SK-N-SH treated with all-trans-retinoic acid at 6 μM for 48 hours (cell line): ENCODE data around the gene TEX261.

Experiments used
- ATAC-seq: fragments of 200-7000 bp; cut with Tn5 transposase; 3 replicates; pipeline ENCODE4 v1.9.1; 2020; ENCODE audit warnings: mild to moderate bottlenecking, moderate library complexity
- ARNTL ChIP-seq: fragments of 450-650 bp; formaldehyde crosslinking; IDR thresholded peaks from 2 replicates; pipeline ENCODE4 v1.5.0; 2020; ENCODE audit warnings: low read depth, mild to moderate bottlenecking, moderate library complexity, borderline replicate concordance
- BACH2 ChIP-seq: fragments of 250-450 bp; sonication (Bioruptor Pico); IDR thresholded peaks from 2 replicates; pipeline ENCODE4 v1.9.0; 2021; ENCODE audit warnings: mild to moderate bottlenecking, borderline replicate concordance
- CSDC2 ChIP-seq: fragments of 250-450 bp; sonication (Bioruptor Pico); IDR thresholded peaks from 2 replicates; pipeline ENCODE4 v1.5.0; 2020; ENCODE audit warnings: mild to moderate bottlenecking, moderate library complexity
- CSRNP3 ChIP-seq: fragments of 250-450 bp; sonication (Bioruptor Pico); IDR thresholded peaks from 2 replicates; pipeline ENCODE4 v1.5.1; 2021; ENCODE audit warnings: mild to moderate bottlenecking, moderate library complexity
- ESRRG ChIP-seq: fragments of 250-450 bp; sonication (Bioruptor Pico); IDR thresholded peaks from 2 replicates; pipeline ENCODE4 v1.6.1; 2021; ENCODE audit warnings: mild to moderate bottlenecking
- GLIS3 ChIP-seq: fragments of 250-450 bp; sonication (Bioruptor Pico); IDR thresholded peaks from 2 replicates; pipeline ENCODE4 v1.5.0; 2020; ENCODE audit warnings: mild to moderate bottlenecking, moderate library complexity
- ISL1 ChIP-seq: fragments of 250-450 bp; sonication (Bioruptor Pico); IDR thresholded peaks from 2 replicates; pipeline ENCODE4 v2.1.2; 2022; ENCODE audit warnings: mild to moderate bottlenecking, moderate library complexity
- OSR1 ChIP-seq: fragments of 250-450 bp; sonication (Bioruptor Pico); IDR thresholded peaks from 2 replicates; pipeline ENCODE4 v1.8.0; 2022; ENCODE audit warnings: moderate library complexity, mild to moderate bottlenecking, inconsistent platforms
- PPARA ChIP-seq: fragments of 250-450 bp; sonication (Bioruptor Pico); IDR thresholded peaks from 2 replicates; pipeline ENCODE4 v1.5.0; 2020; ENCODE audit warnings: mild to moderate bottlenecking, borderline replicate concordance
- SNAI2 ChIP-seq: fragments of 250-450 bp; sonication (Bioruptor Pico); IDR thresholded peaks from 2 replicates; pipeline ENCODE4 v1.5.0; 2020; ENCODE audit warnings: mild to moderate bottlenecking, moderate library complexity
- TCF4 ChIP-seq: fragments of 250-450 bp; sonication (Bioruptor Pico); IDR thresholded peaks from 2 replicates; pipeline ENCODE4 v1.8.0; 2021; ENCODE audit warnings: mild to moderate bottlenecking, moderate library complexity, borderline replicate concordance
- TOX ChIP-seq: fragments of 250-450 bp; sonication (Bioruptor Pico); IDR thresholded peaks from 2 replicates; pipeline ENCODE4 v1.8.0; 2021; ENCODE audit warnings: mild to moderate bottlenecking, moderate library complexity, borderline replicate concordance
- ZC3H10 ChIP-seq: fragments of 250-450 bp; sonication (Bioruptor Pico); IDR thresholded peaks from 2 replicates; pipeline ENCODE4 v1.5.1; 2021; ENCODE audit warnings: mild to moderate bottlenecking, moderate library complexity
- ZFP30 ChIP-seq: fragments of 450-650 bp; formaldehyde crosslinking; IDR thresholded peaks from 2 replicates; pipeline ENCODE4 v1.5.0; 2022; ENCODE audit warnings: mild to moderate bottlenecking, moderate library complexity
- ZNF565 ChIP-seq: fragments of 450-650 bp; formaldehyde crosslinking; conservative IDR thresholded peaks from 2 replicates; pipeline ENCODE4 v1.5.0; 2020; ENCODE audit warnings: low read depth, mild to moderate bottlenecking, moderate library complexity
- ZNF70 ChIP-seq: fragments of 450-650 bp; formaldehyde crosslinking; IDR thresholded peaks from 2 replicates; pipeline ENCODE4 v1.5.0; 2020; ENCODE audit warnings: mild to moderate bottlenecking, moderate library complexity
- ZNF8 ChIP-seq: fragments of 450-650 bp; formaldehyde crosslinking; IDR thresholded peaks from 2 replicates; pipeline ENCODE4 v1.5.0; 2020; ENCODE audit warnings: mild to moderate bottlenecking, moderate library complexity
- TF ChIP-seq, protein P1 (sequence below): fragments of 250-450 bp; sonication (Bioruptor Pico); IDR thresholded peaks from 2 replicates; pipeline ENCODE4 v1.5.1; 2020; ENCODE audit warnings: low read depth, mild to moderate bottlenecking, moderate library complexity
- TF ChIP-seq, protein P2 (sequence below): fragments of 250-450 bp; sonication (Bioruptor Pico); IDR thresholded peaks from 2 replicates; pipeline ENCODE4 v1.5.0; 2020; ENCODE audit warnings: mild to moderate bottlenecking, moderate library complexity
- TF ChIP-seq, protein P3 (sequence below): fragments of 250-450 bp; sonication (Bioruptor Pico); IDR thresholded peaks from 2 replicates; pipeline ENCODE4 v1.8.0; 2020; ENCODE audit warnings: mild to moderate bottlenecking, moderate library complexity, borderline replicate concordance

The TEX261 gene

DNA sequence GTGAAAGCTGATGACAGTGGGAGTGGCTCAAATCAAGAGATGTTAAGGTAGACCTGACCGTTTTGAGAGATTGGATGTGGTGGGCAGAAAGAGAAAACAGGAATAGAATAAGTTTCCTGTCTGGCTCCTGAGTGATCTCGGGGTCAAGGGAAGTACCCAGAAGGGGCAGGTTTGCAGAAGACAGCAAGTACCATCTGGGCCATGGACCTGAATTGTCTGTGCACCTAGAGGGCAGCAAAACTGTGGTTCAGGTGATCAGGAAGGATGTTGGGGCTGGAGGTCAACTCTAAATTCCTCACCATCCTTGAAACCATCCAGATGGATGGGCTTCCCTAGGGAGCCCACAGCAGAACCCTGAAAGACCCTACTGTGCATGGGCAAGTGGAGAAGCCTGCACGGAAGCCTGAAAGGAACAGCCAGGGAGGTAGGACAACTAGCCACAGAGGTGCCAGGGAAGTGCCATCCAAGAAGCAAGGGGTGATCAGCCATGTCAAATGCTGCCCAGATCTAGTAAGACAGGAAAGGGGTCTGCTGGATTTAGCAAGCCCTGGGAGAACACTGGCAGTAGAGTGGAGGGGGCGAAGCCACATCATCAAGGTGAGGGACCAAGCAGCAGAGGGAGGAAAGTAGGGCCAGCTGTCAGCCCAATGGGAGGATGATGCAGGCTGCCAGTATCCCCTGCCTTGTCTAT lies 8.0 kb downstream of the TEX261 start:
- TF ChIP-seq CSDC2 (no peak), ZFP30 (CRISPR knock-in tag) (no peak), OSR1 (CRISPR knock-in tag) (no peak), TCF4 (CRISPR knock-in tag) (no peak), TOX (CRISPR knock-in tag) (no peak), SNAI2 (CRISPR knock-in tag) (no peak), CSRNP3 (CRISPR knock-in tag) (no peak), ZC3H10 (no peak), BACH2 (CRISPR knock-in tag) (no peak), ARNTL (CRISPR knock-in tag) (no peak), GLIS3 (CRISPR knock-in tag) (no peak)
- TF ChIP-seq, protein P1, sequence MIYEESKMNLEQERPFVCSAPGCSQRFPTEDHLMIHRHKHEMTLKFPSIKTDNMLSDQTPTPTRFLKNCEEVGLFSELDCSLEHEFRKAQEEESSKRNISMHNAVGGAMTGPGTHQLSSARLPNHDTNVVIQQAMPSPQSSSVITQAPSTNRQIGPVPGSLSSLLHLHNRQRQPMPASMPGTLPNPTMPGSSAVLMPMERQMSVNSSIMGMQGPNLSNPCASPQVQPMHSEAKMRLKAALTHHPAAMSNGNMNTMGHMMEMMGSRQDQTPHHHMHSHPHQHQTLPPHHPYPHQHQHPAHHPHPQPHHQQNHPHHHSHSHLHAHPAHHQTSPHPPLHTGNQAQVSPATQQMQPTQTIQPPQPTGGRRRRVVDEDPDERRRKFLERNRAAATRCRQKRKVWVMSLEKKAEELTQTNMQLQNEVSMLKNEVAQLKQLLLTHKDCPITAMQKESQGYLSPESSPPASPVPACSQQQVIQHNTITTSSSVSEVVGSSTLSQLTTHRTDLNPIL, result no peak
- TF ChIP-seq, protein P2, sequence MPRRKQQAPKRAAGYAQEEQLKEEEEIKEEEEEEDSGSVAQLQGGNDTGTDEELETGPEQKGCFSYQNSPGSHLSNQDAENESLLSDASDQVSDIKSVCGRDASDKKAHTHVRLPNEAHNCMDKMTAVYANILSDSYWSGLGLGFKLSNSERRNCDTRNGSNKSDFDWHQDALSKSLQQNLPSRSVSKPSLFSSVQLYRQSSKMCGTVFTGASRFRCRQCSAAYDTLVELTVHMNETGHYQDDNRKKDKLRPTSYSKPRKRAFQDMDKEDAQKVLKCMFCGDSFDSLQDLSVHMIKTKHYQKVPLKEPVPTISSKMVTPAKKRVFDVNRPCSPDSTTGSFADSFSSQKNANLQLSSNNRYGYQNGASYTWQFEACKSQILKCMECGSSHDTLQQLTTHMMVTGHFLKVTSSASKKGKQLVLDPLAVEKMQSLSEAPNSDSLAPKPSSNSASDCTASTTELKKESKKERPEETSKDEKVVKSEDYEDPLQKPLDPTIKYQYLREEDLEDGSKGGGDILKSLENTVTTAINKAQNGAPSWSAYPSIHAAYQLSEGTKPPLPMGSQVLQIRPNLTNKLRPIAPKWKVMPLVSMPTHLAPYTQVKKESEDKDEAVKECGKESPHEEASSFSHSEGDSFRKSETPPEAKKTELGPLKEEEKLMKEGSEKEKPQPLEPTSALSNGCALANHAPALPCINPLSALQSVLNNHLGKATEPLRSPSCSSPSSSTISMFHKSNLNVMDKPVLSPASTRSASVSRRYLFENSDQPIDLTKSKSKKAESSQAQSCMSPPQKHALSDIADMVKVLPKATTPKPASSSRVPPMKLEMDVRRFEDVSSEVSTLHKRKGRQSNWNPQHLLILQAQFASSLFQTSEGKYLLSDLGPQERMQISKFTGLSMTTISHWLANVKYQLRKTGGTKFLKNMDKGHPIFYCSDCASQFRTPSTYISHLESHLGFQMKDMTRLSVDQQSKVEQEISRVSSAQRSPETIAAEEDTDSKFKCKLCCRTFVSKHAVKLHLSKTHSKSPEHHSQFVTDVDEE (CRISPR knock-in tag), result no peak
- ATAC-seq, result no peak

GRCh38 chr2:70985956-70986355 lies 8.7 kb downstream of the TEX261 start:
- ATAC-seq, result no peak
- TF ChIP-seq ZNF8 (CRISPR knock-in tag) (no peak), OSR1 (CRISPR knock-in tag) (no peak), ZNF565 (CRISPR knock-in tag) (no peak), PPARA (CRISPR knock-in tag) (no peak), ZNF70 (no peak)
- TF ChIP-seq, all 23 proteins: peak for 0

DNA sequence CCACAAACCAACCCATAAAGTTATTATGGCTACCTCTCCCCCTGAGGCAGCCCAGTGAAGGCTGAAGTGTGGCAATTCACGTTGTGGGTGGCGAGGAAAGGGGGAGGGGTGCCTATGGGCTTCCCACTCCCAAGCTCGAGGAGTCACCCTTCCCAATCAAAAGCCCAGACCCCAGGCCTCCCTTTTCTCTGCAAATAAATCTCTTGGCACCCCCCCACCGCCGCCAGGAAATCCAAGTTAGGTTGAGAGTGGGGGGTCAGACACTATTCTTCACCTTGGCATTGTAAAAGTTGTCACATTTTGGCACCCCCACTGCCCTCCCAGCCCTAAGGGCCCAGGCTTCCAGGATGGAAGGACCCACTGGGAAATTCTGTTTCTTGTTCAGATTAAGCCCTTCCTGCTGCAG lies 9.4 kb downstream of the TEX261 start:
- TF ChIP-seq PPARA (CRISPR knock-in tag) (no peak), ZNF70 (no peak), GLIS3 (CRISPR knock-in tag) (no peak), ESRRG (CRISPR knock-in tag) (no peak)
- ATAC-seq, result no peak

DNA sequence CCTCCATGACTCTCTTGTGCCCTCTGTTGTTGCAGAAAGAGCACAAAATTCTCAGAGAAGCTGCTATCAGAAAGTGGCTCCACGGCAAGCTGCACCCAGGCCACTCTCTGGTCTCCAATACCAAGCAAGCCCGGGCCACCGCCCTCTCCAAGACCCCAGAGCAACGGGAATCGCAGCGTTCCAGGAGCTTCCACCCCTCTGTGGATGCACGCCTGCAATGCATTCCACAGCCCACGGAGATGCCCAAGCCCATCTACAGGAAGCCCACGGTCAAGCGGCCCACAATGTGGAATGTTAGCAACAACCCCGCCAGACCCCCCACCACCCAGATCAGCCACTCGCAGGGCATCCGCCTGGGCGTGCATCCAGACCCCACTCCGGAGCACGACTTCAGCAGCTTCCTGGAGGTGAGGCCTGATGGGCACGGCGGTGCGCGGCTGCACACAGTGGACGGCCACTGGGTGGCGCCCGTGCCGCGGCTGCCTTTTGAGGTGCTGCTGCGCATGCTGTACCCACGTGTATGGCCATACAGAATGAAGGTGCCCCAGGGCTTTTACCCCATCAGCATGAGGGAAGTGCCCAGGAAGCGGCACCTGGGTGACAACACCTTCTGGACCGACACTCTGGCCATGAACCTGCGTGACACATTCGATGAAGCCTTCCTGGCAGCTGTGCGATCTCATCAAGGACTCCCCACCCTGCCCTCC lies 9.9 kb downstream of the TEX261 start:
- TF ChIP-seq, protein P3, sequence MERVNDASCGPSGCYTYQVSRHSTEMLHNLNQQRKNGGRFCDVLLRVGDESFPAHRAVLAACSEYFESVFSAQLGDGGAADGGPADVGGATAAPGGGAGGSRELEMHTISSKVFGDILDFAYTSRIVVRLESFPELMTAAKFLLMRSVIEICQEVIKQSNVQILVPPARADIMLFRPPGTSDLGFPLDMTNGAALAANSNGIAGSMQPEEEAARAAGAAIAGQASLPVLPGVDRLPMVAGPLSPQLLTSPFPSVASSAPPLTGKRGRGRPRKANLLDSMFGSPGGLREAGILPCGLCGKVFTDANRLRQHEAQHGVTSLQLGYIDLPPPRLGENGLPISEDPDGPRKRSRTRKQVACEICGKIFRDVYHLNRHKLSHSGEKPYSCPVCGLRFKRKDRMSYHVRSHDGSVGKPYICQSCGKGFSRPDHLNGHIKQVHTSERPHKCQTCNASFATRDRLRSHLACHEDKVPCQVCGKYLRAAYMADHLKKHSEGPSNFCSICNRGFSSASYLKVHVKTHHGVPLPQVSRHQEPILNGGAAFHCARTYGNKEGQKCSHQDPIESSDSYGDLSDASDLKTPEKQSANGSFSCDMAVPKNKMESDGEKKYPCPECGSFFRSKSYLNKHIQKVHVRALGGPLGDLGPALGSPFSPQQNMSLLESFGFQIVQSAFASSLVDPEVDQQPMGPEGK (CRISPR knock-in tag), result no peak
- TF ChIP-seq, protein P2 (CRISPR knock-in tag), result no peak
- TF ChIP-seq ESRRG (CRISPR knock-in tag), result no peak
- TF ChIP-seq ZNF565 (CRISPR knock-in tag), result no peak
- TF ChIP-seq ARNTL (CRISPR knock-in tag), result no peak
- TF ChIP-seq OSR1 (CRISPR knock-in tag), result no peak
- no peak for TF ChIP-seq ISL1 (CRISPR knock-in tag)
- TF ChIP-seq, protein P1, result no peak
- TF ChIP-seq, all 23 proteins: peak for 0
- peak; percentile 56; the same call in 2 of the 3 replicates for ATAC-seq
